HepG2 (cell line): ENCODE results near the gene CNNM2. TPM values are rescaled to one million over a fixed set of nuclear protein-coding genes. Genes with fewer than 3 reads are reported as not detected.

Experiments used
- E2F1 ChIP-seq: sonication (generic); formaldehyde crosslinking; IDR thresholded peaks from 2 replicates; pipeline ENCODE4 v1.5.0; 2020; ENCODE audit warnings: missing genetic modification reagents
- FOXJ3 ChIP-seq: sonication (generic); formaldehyde crosslinking; IDR thresholded peaks from 2 replicates; pipeline ENCODE4 v1.4.0; 2020; ENCODE audit warnings: missing genetic modification reagents, mild to moderate bottlenecking, borderline replicate concordance
- GABPB1 ChIP-seq: IDR thresholded peaks from 2 replicates; pipeline ENCODE4 v1.6.1; 2016; ENCODE audit warnings: mild to moderate bottlenecking, missing genetic modification reagents, moderate library complexity, missing compliant biosample characterization
- GFI1 ChIP-seq: sonication (generic); formaldehyde crosslinking; IDR thresholded peaks from 2 replicates; pipeline ENCODE4 v1.5.0; 2020; ENCODE audit warnings: missing genetic modification reagents, mild to moderate bottlenecking, borderline replicate concordance
- HMGA1 ChIP-seq: sonication (generic); formaldehyde crosslinking; conservative IDR thresholded peaks from 2 replicates; pipeline ENCODE4 v1.4.0; 2020; ENCODE audit warnings: missing genetic modification reagents
- JUNB ChIP-seq: sonication (generic); formaldehyde crosslinking; IDR thresholded peaks from 2 replicates; pipeline ENCODE4 v1.8.0; 2022; ENCODE audit warnings: missing genetic modification reagents, mild to moderate bottlenecking, borderline replicate concordance
- NR2C2 ChIP-seq: sonication (generic); formaldehyde crosslinking; IDR thresholded peaks from 2 replicates; pipeline ENCODE4 v1.4.0; 2020; ENCODE audit warnings: missing genetic modification reagents, mild to moderate bottlenecking, moderate library complexity, borderline replicate concordance
- PTBP1 ChIP-seq: fragments of 200-400 bp; formaldehyde crosslinking; IDR thresholded peaks from 2 replicates; pipeline ENCODE4 v1.6.1; 2018; ENCODE audit warnings: low read length, low read depth; ENCODE audit not compliant: poor library complexity, severe bottlenecking
- REXO4 ChIP-seq: sonication (generic); formaldehyde crosslinking; IDR thresholded peaks from 2 replicates; pipeline ENCODE4 v1.8.0; 2022; ENCODE audit warnings: missing genetic modification reagents, mild to moderate bottlenecking, borderline replicate concordance
- RORA ChIP-seq: sonication (generic); formaldehyde crosslinking; IDR thresholded peaks from 2 replicates; pipeline ENCODE4 v1.5.0; 2020; ENCODE audit warnings: mild to moderate bottlenecking, missing genetic modification reagents, moderate library complexity
- TEAD3 ChIP-seq: optimal IDR thresholded peaks from 2 replicates; pipeline ENCODE3; 2016; ENCODE audit warnings: borderline replicate concordance
- TOE1 ChIP-seq: sonication (generic); formaldehyde crosslinking; IDR thresholded peaks from 2 replicates; pipeline ENCODE4 v1.4.0; 2020; ENCODE audit warnings: mild to moderate bottlenecking, missing genetic modification reagents
- ZBTB8A ChIP-seq: sonication (generic); formaldehyde crosslinking; IDR thresholded peaks from 2 replicates; pipeline ENCODE4 v1.4.0; 2020; ENCODE audit warnings: mild to moderate bottlenecking, low read depth, missing genetic modification reagents, borderline replicate concordance
- ZC3H4 ChIP-seq: sonication (generic); formaldehyde crosslinking; IDR thresholded peaks from 2 replicates; pipeline ENCODE4 v1.4.0; 2020; ENCODE audit warnings: missing genetic modification reagents, borderline replicate concordance
- ZNF501 ChIP-seq: sonication (generic); formaldehyde crosslinking; IDR thresholded peaks from 2 replicates; pipeline ENCODE4 v1.5.1; 2020; ENCODE audit warnings: mild to moderate bottlenecking, moderate library complexity, missing genetic modification reagents
- polyA plus RNA-seq, 8 experiments: library from polyadenylated mRNA; depleted of rRNA in 3 of 8; stranded (reverse) in 7 of 8; unstranded in 1 of 8; fragments of >200 nt; fragmentation: Illumina TruSeq in 4 of 8; extraction: Trizol in 4 of 8; gene quantifications; 2 replicates each; pipeline versions ENCODE4 v1.2.1 to v1.2.3, GENCODE V29; 2011 to 2016; ENCODE audit warnings: low read depth in 4 of 8, missing spikeins in 1 of 8, mixed read lengths in 1 of 8; ENCODE audit not compliant: insufficient read depth in 1 of 8
- total RNA-seq, 5 experiments: library from RNA; depleted of rRNA; stranded (reverse); fragments of >200 nt; fragmentation: Illumina TruSeq; extraction: Trizol; gene quantifications; 2 replicates each; pipeline ENCODE4 v1.2.3, GENCODE V29; 2016; ENCODE audit warnings: low read depth in 1 of 5
- TF ChIP-seq, protein P1 (sequence below): sonication (generic); formaldehyde crosslinking; IDR thresholded peaks from 2 replicates; pipeline ENCODE4 v1.4.0; 2020; ENCODE audit warnings: missing genetic modification reagents
- TF ChIP-seq, protein P2 (sequence below): sonication (generic); formaldehyde crosslinking; IDR thresholded peaks from 2 replicates; pipeline ENCODE4 v1.5.0; 2020; ENCODE audit warnings: missing genetic modification reagents, mild to moderate bottlenecking, borderline replicate concordance
- TF ChIP-seq, protein P3 (sequence below): sonication (generic); formaldehyde crosslinking; IDR thresholded peaks from 2 replicates; pipeline ENCODE4 v1.4.0; 2020; ENCODE audit warnings: missing genetic modification reagents
- TF ChIP-seq, protein P4 (sequence below): sonication (generic); formaldehyde crosslinking; IDR thresholded peaks from 2 replicates; pipeline ENCODE4 v1.8.0; 2022; ENCODE audit warnings: low read depth, missing genetic modification reagents

CNNM2 gene
- total and polyA plus RNA-seq, 2 of the 13 experiments (the other 11 are each of a cell fraction or from before 2014, with no cell fraction given): 7.1 to 9.0 TPM

DNA sequence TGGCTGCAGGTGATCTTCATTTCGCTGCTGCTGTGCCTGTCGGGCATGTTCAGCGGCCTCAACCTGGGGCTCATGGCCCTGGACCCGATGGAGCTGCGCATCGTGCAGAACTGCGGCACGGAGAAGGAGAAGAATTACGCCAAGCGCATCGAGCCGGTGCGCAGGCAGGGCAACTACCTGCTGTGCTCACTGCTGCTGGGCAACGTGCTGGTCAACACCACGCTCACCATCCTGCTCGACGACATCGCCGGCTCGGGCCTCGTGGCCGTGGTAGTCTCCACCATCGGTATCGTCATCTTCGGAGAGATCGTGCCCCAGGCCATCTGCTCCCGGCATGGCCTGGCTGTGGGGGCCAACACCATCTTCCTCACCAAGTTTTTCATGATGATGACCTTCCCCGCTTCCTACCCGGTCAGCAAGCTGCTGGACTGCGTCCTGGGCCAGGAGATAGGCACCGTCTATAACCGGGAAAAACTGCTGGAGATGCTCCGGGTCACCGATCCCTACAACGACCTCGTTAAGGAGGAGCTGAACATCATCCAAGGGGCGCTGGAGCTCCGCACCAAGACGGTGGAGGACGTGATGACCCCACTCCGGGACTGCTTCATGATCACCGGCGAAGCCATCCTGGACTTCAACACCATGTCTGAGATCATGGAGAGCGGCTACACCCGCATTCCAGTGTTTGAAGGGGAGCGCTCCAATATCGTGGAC, 1.3 kb downstream of the CNNM2 start (continued):
- TF ChIP-seq E2F1 (no peak), ZNF501 (peak; percentile 35; the same call in 1 of the 2 replicates), GABPB1 (CRISPR knock-in tag) (peak; percentile 61; the same call in 1 of the 2 replicates), RORA (CRISPR knock-in tag) (no peak), JUNB (CRISPR knock-in tag) (no peak), TOE1 (CRISPR knock-in tag) (no peak), HMGA1 (CRISPR knock-in tag) (no peak), PTBP1 (no peak), NR2C2 (CRISPR knock-in tag) (no peak), FOXJ3 (CRISPR knock-in tag) (no peak; the same call in 1 of the 2 replicates), ZBTB8A (CRISPR knock-in tag) (no peak), REXO4 (no peak; the same call in 1 of the 2 replicates), ZC3H4 (no peak), GFI1 (CRISPR knock-in tag) (no peak), TEAD3 (CRISPR knock-in tag) (peak; percentile 9)
- TF ChIP-seq, protein P1, sequence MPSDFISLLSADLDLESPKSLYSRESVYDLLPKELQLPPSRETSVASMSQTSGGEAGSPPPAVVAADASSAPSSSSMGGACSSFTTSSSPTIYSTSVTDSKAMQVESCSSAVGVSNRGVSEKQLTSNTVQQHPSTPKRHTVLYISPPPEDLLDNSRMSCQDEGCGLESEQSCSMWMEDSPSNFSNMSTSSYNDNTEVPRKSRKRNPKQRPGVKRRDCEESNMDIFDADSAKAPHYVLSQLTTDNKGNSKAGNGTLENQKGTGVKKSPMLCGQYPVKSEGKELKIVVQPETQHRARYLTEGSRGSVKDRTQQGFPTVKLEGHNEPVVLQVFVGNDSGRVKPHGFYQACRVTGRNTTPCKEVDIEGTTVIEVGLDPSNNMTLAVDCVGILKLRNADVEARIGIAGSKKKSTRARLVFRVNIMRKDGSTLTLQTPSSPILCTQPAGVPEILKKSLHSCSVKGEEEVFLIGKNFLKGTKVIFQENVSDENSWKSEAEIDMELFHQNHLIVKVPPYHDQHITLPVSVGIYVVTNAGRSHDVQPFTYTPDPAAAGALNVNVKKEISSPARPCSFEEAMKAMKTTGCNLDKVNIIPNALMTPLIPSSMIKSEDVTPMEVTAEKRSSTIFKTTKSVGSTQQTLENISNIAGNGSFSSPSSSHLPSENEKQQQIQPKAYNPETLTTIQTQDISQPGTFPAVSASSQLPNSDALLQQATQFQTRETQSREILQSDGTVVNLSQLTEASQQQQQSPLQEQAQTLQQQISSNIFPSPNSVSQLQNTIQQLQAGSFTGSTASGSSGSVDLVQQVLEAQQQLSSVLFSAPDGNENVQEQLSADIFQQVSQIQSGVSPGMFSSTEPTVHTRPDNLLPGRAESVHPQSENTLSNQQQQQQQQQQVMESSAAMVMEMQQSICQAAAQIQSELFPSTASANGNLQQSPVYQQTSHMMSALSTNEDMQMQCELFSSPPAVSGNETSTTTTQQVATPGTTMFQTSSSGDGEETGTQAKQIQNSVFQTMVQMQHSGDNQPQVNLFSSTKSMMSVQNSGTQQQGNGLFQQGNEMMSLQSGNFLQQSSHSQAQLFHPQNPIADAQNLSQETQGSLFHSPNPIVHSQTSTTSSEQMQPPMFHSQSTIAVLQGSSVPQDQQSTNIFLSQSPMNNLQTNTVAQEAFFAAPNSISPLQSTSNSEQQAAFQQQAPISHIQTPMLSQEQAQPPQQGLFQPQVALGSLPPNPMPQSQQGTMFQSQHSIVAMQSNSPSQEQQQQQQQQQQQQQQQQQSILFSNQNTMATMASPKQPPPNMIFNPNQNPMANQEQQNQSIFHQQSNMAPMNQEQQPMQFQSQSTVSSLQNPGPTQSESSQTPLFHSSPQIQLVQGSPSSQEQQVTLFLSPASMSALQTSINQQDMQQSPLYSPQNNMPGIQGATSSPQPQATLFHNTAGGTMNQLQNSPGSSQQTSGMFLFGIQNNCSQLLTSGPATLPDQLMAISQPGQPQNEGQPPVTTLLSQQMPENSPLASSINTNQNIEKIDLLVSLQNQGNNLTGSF (CRISPR knock-in tag): 0 out of 2 replicates have a peak, but pooled peaks have one; percentile 37
- TF ChIP-seq, protein P2, sequence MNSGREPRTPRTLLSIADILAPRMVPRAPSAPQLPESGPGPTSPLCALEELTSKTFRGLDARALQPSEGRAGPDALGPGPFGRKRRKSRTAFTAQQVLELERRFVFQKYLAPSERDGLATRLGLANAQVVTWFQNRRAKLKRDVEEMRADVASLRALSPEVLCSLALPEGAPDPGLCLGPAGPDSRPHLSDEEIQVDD (CRISPR knock-in tag): peak; percentile 86; the same call in 1 of the 2 replicates
- TF ChIP-seq, protein P3, sequence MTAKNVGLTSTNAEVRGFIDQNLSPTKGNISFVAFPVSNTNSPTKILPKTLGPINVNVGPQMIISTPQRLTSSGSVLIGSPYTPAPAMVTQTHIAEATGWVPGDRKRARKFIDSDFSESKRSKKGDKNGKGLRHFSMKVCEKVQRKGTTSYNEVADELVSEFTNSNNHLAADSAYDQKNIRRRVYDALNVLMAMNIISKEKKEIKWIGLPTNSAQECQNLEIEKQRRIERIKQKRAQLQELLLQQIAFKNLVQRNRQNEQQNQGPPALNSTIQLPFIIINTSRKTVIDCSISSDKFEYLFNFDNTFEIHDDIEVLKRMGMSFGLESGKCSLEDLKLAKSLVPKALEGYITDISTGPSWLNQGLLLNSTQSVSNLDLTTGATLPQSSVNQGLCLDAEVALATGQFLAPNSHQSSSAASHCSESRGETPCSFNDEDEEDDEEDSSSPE (CRISPR knock-in tag): peak; percentile 64; the same call in 1 of the 2 replicates
- TF ChIP-seq, protein P4, sequence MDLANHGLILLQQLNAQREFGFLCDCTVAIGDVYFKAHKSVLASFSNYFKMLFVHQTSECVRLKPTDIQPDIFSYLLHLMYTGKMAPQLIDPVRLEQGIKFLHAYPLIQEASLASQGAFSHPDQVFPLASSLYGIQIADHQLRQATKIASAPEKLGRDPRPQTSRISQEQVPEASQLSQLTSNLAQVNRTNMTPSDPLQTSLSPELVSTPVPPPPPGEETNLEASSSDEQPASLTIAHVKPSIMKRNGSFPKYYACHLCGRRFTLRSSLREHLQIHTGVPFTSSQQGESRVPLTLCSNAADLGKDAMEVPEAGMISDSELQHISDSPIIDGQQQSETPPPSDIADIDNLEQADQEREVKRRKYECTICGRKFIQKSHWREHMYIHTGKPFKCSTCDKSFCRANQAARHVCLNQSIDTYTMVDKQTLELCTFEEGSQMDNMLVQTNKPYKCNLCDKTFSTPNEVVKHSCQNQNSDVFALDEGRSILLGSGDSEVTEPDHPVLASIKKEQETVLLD (CRISPR knock-in tag): no peak
